HEK293T (cell line): ENCODE data around the gene CDK8.

ENCODE experiments used
- BHLHE40 ChIP-seq: fragments of 450-650 bp; IDR thresholded peaks from 2 replicates; pipeline ENCODE4 v1.6.1; 2016; ENCODE audit warnings: mild to moderate bottlenecking, moderate library complexity, borderline replicate concordance
- CTBP1 ChIP-seq: fragments of 450-650 bp; IDR thresholded peaks from 2 replicates; pipeline ENCODE4 v1.6.1; 2016; ENCODE audit warnings: borderline replicate concordance
- ELF4 ChIP-seq: fragments of 450-650 bp; IDR thresholded peaks from 2 replicates; pipeline ENCODE4 v1.6.1; 2017; ENCODE audit warnings: antibody characterized with exemption
- FOXA1 ChIP-seq: fragments of 450-650 bp; IDR thresholded peaks from 2 replicates; pipeline ENCODE4 v1.6.1; 2016; ENCODE audit warnings: mild to moderate bottlenecking
- FOXM1 ChIP-seq: fragments of 450-650 bp; IDR thresholded peaks from 2 replicates; pipeline ENCODE4 v1.6.1; 2017; ENCODE audit warnings: mild to moderate bottlenecking, borderline replicate concordance
- SP1 ChIP-seq: fragments of 450-650 bp; IDR thresholded peaks from 2 replicates; pipeline ENCODE4 v1.6.1; 2017
- SUZ12 ChIP-seq: fragments of 450-650 bp; IDR thresholded peaks from 2 replicates; pipeline ENCODE4 v1.6.1; 2016; ENCODE audit warnings: mild to moderate bottlenecking
- TARDBP ChIP-seq: fragments of 450-650 bp; IDR thresholded peaks from 2 replicates; pipeline ENCODE4 v1.6.1; 2016
- TF ChIP-seq, protein P1 (sequence below): fragments of 450-650 bp; IDR thresholded peaks from 2 replicates; pipeline ENCODE4 v1.6.1; 2016

- no peak for TF ChIP-seq TARDBP
- TF ChIP-seq ELF4: no peak
- no peak for TF ChIP-seq SUZ12
- no peak for TF ChIP-seq FOXA1
- TF ChIP-seq BHLHE40: no peak
- TF ChIP-seq FOXM1: no peak
- TF ChIP-seq, protein P1, sequence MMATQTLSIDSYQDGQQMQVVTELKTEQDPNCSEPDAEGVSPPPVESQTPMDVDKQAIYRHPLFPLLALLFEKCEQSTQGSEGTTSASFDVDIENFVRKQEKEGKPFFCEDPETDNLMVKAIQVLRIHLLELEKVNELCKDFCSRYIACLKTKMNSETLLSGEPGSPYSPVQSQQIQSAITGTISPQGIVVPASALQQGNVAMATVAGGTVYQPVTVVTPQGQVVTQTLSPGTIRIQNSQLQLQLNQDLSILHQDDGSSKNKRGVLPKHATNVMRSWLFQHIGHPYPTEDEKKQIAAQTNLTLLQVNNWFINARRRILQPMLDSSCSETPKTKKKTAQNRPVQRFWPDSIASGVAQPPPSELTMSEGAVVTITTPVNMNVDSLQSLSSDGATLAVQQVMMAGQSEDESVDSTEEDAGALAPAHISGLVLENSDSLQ: no peak
- no peak for TF ChIP-seq CTBP1
- no peak for TF ChIP-seq SP1
Observed at GRCh38 chr13:26424181-26424580, 170.3 kb downstream of the CDK8 start.
